ENCODE data around the gene PPM1L.

PPM1L gene

DNA sequence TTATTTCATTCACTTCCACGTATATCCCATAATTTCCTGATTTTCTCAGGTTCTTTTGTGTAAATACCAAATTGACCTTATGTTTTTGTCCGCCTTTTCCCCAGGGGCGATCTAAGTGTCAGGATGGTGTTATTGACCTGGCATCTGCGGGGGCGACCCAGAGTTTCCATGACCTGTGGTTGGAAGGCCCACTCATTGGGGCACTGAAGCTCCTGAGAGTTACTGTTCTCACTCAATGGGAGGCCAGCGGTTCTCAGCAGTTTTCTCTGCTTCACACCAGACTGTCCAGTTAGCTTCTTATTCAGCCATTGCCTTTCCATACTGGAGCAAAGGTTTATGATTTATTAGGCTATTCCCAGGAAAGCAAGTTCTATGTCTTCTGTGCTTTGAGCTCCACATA is 295.8 kb downstream of the PPM1L start:
- no peak for DNase-seq

DNA sequence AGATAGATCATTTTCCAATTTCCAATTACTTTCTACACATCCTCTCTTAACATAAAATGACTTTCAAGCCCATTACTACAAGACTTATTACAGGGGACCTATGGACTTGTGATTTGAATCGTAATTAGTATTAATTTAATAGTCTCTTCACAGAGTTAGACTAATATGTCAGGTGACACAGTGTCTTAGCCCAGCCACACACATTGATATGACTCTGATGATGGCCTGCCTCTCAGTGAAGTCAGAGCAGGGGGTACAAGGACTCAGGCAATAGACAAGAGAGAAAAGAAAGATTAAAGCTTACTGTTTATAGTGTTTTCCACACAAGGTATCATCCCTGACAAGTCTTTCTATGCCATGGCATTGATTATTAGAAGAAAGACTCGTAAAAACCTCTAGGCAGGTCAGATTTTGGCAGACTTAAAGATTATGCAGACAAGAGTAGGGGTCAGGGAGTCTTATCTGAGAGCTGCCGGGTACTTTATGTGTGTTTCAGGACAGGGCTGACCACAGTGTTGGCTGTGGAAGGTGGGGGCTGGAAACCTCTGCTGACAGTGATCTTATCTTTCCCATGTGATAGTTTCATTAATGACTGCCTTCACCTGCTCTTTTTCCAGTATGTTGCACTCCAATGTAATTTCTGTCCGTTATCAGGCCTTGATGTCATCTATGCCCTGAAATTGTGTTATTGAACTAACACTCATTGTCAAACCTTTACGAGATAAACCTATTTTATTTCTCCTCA is 299.0 kb downstream of the PPM1L start:
- DNase-seq: no peak

- no peak for DNase-seq
Measured at GRCh38 chr3:161064413-161064812, 308.4 kb downstream of the PPM1L start.

DNA sequence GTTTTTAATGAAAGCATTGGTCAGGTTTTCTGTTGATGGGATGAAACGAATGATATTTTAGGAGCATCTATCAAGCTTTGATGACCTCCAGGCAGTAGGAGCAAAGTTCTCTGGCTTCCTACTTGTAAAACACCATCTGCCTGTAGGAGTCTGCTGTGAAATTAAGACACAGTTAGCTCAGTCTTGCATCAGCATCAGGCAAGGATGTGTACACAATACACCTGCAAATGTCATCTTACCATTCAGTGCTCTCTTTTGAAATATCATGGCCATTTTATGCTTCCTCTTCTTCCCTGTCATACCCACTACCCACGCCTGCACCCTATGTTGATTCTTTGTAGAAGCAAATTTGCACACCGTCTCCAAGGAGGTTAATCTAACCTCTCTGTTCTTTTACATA is 310.9 kb downstream of the PPM1L start:
- no peak for DNase-seq

GRCh38 chr3:161067335-161067734 is 311.3 kb downstream of the PPM1L start:
- DNase-seq: no peak

GRCh38 chr3:161069511-161070251 is 313.6 kb downstream of the PPM1L start:
- no peak for DNase-seq

DNA sequence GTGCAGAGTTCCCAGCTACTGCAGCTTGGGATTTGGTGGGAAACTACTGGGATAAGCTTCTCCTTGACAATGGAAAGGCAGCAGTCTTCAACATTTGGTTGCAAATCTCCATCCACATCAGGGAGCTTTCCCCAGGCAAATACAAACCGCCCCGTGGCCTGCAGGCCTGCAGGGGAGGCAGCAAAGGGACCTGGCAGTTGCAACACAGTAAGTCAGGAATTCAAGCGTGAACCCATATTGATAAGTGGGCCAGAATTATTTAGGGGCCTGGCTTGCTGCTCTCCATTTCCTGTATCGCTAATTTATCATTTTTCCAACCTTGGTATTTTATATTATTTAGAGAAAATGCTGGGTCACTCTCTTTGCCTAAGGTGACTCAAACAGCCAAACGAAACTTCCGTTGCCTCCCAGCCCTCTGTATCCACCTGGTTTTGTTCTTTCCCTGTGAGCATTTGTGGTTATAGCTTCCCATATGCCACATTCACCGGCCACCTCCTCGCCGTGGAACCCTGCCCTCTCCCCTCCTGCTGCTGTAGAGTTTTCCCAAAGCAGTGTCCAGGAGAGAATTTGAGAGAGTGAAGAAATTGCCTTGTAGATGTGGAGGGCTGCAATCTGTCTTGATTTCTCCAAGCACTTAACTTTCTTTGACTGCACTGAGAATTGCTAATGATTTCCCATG is 314.4 kb downstream of the PPM1L start:
- DNase-seq: no peak

GRCh38 chr3:161070980-161071663 is 315.1 kb downstream of the PPM1L start:
- no peak for DNase-seq

DNA sequence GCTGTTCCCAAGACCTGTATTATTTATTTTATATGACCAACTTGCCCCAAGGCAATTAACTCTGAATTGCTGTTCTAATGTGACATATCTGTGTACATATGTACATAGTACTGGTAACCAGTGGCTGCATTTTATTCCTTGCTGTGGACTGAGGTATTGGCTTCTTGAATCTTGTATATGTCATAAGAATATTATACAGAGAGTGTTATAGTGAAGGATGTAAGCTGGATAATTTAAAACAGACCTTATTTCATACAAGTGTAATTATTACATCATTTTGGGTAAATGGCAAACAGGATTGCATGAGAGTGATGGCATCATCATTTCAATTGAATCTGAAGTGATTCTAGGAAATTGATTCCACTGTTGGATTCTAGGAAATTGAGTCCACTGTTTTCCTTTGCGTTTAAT is 316.2 kb downstream of the PPM1L start:
- DNase-seq: no peak

DNA sequence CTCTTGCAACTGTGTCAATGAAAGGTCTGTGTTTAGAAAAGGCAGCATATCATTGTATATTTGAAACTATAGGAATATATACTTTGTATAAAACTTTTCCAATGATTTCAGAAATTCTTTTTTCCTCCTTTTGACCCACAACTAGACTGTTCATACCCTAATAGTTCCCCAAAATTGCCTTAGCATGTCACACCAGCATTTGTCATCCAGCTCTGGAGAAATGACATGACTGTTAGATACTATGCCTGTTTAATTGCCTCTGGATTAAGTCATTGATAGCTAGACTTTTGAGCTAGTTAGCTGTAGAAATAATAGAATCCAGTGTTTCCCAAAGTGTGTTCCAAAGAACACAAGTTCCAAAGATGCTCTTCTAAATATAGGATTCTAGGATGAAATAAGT is 316.7 kb downstream of the PPM1L start:
- no peak for DNase-seq

- DNase-seq: no peak
Measured at GRCh38 chr3:161073181-161073580, 317.1 kb downstream of the PPM1L start.

DNA sequence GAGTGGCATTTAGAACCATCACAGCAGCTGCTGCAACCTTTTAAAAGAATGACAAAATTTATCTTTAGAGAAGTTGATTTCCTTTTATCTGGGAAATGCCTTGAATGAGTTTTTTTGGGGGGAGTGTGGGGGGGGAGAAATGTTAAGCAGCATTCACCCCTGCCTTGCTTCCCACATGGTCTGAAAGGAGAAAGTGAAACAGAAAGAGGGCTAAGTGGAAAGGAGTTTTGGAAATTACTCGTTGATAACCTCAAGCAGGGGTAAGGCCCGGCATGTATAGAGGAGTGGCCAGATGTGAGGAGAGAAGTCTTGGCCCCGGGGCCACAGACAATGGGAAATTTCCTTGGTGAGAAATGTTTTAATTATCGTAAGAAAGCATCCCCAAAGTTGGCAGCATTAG is 325.6 kb downstream of the PPM1L start:
- no peak for DNase-seq

- no peak for DNase-seq
Measured at GRCh38 chr3:161082063-161082462, 326.0 kb downstream of the PPM1L start.

DNA sequence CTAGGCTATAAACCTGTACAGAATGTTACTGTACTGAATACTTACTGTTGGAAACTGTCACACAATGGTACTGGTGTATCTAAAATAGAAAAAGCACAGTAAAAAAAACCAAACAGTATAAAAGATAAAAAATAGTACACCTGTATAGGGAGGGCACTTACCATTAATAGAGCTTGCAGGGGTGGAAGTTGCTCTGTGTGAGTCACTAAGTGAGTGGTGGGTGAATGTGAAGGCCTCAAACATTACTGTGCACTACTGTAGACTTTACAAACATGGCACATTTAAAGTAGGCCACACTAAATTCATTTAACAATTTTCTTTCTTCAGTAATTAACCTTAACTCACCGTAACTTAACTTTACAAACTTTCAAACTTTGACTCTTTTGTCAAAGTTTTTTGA is 327.1 kb downstream of the PPM1L start:
- DNase-seq: no peak

DNA sequence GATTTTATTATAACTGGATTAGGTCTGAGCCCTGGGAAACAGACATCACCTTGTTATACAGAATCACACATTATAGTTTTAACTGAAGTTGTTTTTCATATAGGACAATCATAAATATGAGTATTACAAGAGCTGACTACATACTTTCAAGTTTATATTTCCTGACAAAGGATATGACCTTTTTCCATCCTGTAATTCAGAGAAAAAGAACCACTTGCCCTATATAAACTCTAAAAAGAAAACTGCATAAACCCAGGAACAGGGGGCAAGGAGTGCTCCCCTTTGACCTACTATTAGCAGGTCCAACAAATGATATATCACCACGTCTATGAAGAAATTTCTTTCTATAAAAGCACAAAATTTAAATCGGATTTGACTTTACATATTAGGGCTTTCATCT is 328.2 kb downstream of the PPM1L start:
- DNase-seq: no peak

- DNase-seq: no peak
Measured at GRCh38 chr3:161093895-161094294, 337.9 kb downstream of the PPM1L start.

- DNase-seq: no peak
Measured at GRCh38 chr3:161096771-161097367, 340.8 kb downstream of the PPM1L start.

DNA sequence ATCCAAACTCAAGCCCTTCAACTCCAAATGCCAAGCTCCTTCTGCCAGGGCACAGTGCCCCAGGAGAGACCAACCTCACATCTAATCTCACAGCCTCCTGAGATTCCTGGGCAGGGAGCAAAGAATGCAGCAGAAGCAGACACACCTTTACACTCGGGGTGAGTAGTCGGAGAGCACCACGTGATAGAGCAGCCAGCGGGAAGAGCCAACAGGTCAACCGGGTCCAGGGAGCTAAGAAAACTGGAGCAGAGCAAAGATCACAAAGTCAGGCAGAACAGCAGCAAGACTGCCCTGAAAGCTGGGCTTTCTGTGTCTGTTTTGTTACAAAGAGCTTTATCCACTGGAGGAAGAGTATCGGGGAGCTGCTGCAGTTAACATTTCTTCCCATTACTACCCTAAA is 345.0 kb downstream of the PPM1L start:
- no peak for DNase-seq

- DNase-seq: no peak
Measured at GRCh38 chr3:161101609-161102008, 345.6 kb downstream of the PPM1L start.

- DNase-seq: no peak
Measured at GRCh38 chr3:161103776-161104385, 347.9 kb downstream of the PPM1L start.

DNA sequence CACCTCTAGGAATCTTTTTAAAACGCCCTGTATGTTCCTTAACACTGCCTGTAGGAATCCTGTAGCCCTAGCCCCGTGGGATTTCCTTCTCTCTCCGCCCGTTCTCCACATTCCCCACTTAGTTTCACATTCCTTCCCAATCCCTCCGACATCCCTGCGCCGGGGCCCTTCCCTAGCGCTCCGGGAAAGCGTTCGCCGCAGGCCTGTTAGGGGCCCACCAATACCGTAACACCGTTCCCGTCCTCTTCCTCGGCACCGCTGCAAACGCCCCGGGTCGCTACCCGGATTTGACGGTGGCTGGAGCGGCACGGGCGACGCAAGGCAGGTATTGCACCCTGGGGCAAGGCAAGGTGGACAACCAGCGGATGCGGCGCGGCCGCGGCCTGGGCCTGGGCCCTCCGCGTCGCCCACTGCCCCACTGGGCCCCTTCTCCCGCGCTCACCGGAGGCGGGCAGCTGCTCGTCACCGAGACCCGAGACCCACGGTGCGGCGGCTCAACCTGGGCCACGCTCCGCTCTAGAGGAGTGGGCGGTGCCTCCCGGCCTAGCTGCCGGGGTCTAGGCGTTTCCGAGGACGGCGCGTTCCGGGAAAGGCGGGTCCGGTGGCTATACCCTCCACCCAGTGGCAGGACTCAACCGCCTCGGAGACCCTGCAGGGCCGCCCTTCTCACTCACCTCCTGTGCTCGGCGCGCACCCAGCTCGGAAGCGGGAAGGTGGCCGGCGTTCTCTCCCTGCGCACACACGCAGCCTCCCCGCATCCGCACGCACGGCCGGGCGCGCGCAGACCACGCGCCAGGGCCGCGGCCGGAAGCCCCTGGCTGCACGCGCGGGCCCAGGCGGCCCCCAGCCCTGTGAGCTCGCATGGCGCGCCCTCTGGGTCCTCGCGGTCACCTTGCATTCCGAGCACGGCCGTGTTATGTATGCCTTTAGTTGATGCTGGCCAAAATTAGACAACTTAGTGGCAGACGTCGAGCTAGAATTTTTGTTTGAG is 348.8 kb downstream of the PPM1L start, which contains the start of gene B3GALNT1:
TSS of gene B3GALNT1 (minus strand) at position 789 of the 991 bp plus-strand sequence. CDS start 18,595 bp downstream, outside the sequence.
- DNase-seq: no peak

Measured in activated effector memory CD4-positive, alpha-beta T cell treated with anti-CD3 and anti-CD28 coated beads, Interleukin-2, amount 50 U/mL, for 16 hours (primary cell).